OCI-LY7 (cell line): Measurements from ENCODE around the gene RRM2.

Source experiments
- CTCF ChIP-seq: fragments of 200-600 bp; sonication (generic); conservative IDR thresholded peaks from 2 replicates; pipeline ENCODE4 v1.5.1; 2014; ENCODE audit warnings: mild to moderate bottlenecking, antibody characterized with exemption, low read length, moderate library complexity, mixed read lengths
- EZH2phosphoT487 ChIP-seq: fragments of 200-600 bp; sonication (generic); IDR thresholded peaks from 2 replicates; pipeline ENCODE4 v1.6.1; 2018; ENCODE audit warnings: low read depth, borderline replicate concordance, mild to moderate bottlenecking, mixed run types, antibody characterized with exemption, low read length, moderate library complexity, mixed read lengths

DNA sequence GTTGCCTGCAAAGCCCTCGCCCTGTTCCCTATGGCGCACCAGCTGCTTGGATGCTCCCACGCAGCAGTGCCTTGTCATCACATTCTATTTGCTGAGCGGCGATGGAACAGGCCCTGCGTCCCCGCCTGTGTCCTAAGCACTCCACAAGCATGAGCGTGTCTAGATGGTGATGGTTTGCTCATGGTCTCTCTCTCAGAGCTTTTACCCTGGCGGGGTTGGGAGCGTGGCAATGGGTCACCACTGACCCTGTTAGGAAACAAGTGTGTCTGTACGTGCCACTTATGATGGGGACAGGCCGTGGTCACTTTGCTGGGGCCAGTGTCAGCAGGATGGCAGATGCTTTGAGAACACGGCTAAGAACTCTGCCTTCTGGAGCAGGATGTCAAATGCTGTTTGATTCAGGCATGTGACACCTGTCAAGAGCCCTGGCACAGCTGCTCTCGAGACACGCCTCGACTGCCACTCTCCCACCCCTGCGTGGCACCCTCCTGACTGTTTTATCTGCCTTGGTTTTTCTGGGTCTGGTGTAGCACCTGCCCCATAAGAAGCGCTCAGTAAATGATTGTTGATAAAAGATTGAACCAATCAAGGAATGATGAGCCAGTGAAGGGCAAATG, 44.2 kb downstream of the RRM2 start:
- no peak for TF ChIP-seq EZH2phosphoT487
- no peak for TF ChIP-seq CTCF
